ENCODE results near the gene PELO.
"Not testable (repeated sequence)": the region's sequence is repeated elsewhere in the genome, so short reads cannot be mapped to it uniquely, and the experiment has no call there.

Gene PELO, protein sequence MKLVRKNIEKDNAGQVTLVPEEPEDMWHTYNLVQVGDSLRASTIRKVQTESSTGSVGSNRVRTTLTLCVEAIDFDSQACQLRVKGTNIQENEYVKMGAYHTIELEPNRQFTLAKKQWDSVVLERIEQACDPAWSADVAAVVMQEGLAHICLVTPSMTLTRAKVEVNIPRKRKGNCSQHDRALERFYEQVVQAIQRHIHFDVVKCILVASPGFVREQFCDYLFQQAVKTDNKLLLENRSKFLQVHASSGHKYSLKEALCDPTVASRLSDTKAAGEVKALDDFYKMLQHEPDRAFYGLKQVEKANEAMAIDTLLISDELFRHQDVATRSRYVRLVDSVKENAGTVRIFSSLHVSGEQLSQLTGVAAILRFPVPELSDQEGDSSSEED

GRCh38 chr5:52787600-52788504 lies at the start of gene PELO, which contains the start of gene ITGA1:
Gene PELO, plus strand, starts transcription at chr5:52787916. Its CDS starts 12,479 bp downstream, at chr5:52800395.
Gene ITGA1, plus strand, starts transcription at chr5:52787916. Its CDS starts 438 bp downstream, at chr5:52788354.
- DNase-seq (ENCODE audit: low read depth in 2 of 2): peak; percentile 15 to 48

DNA sequence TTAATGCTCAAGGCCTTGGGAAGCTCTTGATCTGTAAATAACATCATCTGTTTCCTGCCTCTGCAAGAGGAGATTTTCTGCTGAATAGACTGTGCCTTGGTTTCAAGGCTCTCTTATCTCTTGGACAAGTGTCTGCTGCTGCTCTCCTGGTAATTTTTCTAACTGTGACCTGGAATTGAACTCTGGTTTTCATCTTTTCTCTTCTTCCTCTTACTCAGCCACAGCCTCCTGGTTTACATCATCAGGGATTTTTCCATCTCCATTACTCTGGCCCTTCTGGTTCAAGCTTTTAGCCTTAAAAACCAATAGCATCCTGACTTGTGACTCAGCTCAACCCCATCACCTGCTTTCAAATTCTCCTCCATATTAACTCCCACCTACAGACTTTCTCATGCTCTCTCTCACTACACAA lies 49.6 kb upstream of the PELO start:
- no peak for DNase-seq (ENCODE audit: low read depth in 2 of 2)

DNA sequence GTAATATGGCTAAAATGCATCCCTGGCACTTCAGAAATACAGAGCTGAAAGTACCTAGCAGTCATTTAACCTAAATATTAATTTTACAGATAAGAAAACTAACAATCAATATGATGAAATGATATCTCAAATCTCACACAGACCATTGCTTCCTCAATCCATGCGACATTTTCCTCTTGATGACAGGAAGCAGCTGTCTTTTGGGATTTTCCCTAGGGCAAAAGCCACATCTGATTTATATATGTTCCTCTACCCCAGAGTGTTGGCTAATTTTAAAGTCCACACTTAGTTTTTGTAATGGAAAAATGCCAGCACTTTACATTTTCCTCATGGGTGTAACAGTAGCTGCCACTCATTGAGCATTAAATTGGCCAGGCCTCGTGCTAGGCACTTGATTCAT lies 47.7 kb upstream of the PELO start:
- DNase-seq (ENCODE audit: low read depth in 2 of 2): no peak

- no peak for DNase-seq (ENCODE audit: low read depth in 2 of 2)
Measured at GRCh38 chr5:52743012-52743411, 44.7 kb upstream of the PELO start.

- DNase-seq (ENCODE audit: low read depth in 2 of 2): no peak
Measured at GRCh38 chr5:52743529-52743928, 44.2 kb upstream of the PELO start.

GRCh38 chr5:52743970-52744369 lies 43.7 kb upstream of the PELO start:
- DNase-seq (ENCODE audit: low read depth in 2 of 2): peak; percentile 15 to 45

GRCh38 chr5:52744867-52745458 lies 42.8 kb upstream of the PELO start:
- not testable (repeated sequence) for DNase-seq (ENCODE audit: low read depth in 2 of 2)

- DNase-seq (ENCODE audit: low read depth in 2 of 2): no peak
Measured at GRCh38 chr5:52746539-52746938, 41.2 kb upstream of the PELO start.

GRCh38 chr5:52748590-52748989 lies 39.1 kb upstream of the PELO start:
- no peak for DNase-seq (ENCODE audit: low read depth in 2 of 2)

DNA sequence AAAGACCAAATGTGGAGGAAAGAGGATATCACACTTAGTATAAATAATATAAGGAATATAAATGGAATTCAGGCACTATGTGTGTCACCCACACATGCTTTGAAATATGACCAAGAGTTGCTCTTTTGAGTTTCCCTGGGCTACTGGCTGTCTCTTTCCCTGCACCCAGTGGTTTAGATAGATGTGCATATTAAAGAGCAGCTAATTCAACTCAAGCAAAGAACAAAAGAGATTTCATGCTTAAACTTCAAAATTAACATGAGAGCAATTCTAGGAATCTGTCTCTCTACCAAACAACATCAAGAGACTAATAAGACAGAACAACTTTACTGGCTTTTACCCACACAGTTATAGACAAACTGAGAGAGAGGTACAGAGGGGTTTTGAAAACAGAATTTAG lies 38.0 kb upstream of the PELO start:
- DNase-seq (ENCODE audit: low read depth in 2 of 2): no peak

DNA sequence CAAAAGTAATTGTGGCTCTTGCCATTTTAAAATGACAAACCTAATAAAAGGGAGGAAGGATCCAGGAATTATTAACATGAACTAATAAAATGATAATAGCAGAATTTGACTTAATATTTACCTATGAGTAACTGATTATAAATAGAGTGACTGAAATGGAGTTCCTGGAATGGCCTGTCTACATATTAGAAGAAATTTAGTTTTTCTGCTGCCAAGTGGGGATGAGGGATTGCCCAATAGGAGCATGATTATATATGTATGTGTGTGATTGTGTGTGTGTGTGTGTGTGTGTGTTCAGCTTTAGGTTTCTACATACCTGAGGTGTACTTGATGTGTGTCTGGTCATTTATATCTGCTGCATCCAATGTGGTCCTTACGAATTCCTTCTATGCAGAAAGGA lies 36.6 kb upstream of the PELO start:
- no peak for DNase-seq (ENCODE audit: low read depth in 2 of 2)

DNA sequence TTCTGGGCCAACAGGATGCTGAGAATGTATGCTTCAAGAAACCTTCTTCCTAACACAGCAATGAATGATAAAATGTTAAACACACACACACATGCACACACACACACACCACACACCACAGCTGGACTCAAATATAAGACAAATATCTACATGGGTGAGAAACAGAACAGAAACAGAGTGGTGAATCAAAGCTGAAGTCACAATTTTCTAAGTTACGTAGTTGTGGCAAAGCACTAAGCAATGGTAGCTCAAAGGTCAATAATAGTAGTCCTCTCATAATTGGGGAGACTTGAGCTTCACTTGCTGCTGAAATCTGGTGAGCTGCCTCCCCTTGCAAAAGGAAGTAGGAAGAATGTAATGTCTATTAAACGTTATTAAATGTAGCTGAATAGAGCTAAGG lies 33.7 kb upstream of the PELO start:
- no peak for DNase-seq (ENCODE audit: low read depth in 2 of 2)

GRCh38 chr5:52757527-52757926 lies 30.2 kb upstream of the PELO start:
- DNase-seq (ENCODE audit: low read depth in 2 of 2): no peak

GRCh38 chr5:52758014-52758413 lies 29.7 kb upstream of the PELO start:
- no peak for DNase-seq (ENCODE audit: low read depth in 2 of 2)

DNA sequence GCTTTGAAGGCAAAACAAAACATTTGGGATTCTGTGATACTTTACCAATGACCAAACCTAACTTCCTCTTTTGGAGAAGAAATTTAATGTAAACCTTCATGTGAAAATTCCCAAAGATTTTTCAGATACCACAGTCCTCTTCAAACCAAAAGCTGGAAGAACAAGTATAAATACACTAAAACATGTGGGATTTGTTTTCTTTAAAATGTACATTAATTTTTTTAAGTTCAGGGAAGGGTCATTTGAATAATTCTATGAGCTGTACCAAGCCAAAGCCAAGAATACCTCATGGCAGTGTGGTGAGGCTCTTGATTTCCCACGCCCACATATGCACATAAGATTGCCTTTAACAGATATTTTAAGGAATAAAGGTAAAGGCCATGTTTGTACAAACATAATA lies 28.4 kb upstream of the PELO start:
- DNase-seq (ENCODE audit: low read depth in 2 of 2): no peak

GRCh38 chr5:52760695-52761366 lies 26.9 kb upstream of the PELO start:
- DNase-seq (ENCODE audit: low read depth in 2 of 2): peak in 1 of 2 donors; percentile 14

DNA sequence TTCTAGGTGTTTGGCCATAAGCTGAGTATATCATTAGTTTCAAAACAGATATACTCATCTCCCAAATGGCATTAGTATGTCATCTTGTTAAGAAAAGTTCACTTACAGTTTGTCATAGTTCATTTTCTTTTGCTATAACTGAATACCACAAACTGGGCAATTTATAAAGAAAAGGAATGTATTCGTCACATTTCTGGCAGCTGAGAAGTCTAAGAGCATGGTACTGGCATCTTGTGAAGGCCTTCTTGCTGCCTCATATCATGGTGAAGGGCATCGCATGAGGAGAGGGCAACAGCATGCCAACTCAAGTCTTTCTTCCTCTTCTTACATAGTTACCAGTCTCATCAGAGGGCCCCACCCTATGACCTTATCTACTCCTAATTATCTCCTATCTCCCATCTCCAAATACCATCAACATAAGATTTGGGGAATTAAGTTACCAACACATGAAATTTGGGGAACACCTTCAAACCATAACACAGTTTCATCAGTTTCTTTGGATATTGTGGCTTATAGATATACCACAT lies 20.4 kb upstream of the PELO start:
- no peak for DNase-seq (ENCODE audit: low read depth in 2 of 2)

DNA sequence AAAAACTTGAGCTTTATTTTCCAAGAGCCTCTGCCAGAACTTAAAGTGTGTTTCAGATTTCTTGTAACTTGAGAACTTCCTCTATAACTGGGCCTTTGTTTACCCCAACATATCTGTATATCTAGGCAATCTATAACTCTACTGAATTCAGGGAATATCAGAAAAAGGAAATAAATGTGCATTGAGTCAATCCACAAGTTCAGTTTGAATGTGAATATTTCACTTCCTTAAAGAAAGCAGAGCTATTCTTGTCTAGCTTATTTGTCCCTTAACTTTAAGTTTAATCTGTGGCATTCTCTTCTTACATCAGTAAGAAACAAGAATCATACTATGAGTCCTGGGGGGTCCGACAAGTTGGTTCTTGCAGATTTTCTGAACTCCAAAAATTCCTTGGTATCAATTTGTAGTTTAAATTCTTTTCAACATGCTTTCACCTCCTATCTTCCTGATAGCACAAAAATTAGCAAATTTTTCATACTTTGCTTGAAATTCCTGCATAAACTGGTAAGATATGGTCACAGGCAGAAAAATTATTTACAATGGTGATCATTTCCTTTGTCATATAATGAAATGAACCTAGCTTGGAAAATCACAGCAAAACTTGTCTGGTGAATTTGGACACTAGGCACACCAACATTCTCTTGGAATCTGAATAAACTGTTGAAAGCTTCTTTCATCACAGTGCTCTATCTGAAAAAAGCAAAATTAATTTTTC lies 19.8 kb upstream of the PELO start:
- no peak for DNase-seq (ENCODE audit: low read depth in 2 of 2)

- DNase-seq (ENCODE audit: low read depth in 2 of 2): no peak
Measured at GRCh38 chr5:52769061-52769460, 18.7 kb upstream of the PELO start.

DNA sequence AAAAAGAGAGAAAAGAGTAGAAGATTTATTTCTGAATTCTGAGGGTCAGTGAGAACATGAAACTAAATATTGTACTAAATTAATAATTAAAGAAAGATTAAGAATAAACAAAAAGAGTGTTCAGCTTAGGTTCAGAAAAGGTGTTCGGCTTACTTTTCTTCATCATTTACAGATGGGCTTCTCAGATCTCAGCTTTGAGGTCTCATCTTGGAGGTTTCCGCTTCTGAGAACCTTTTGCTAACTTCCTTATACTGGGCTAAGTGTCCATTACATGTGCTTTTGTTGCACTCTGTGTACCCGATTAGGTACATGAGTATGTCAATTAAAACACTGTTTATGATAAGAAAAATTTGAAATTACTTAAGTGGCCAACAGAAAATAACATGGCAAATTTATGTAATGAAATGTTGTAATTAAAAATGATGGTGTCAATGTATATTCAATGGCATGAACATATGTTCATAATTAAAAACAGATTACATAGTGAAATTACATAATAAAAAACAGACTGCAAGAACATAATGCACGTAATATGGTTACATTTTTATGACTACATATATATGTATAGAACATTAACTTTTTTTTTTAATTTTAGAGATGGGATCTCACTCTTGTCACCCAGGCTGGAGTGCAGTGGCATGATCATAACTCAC lies 17.3 kb upstream of the PELO start:
- no peak for DNase-seq (ENCODE audit: low read depth in 2 of 2)

Measured in stimulated activated CD8-positive, alpha-beta memory T cell treated with anti-CD3 and anti-CD28 coated beads, Interleukin-15, amount 100 ng/mL, for 48 hours (primary cell).